ENCODE measurements around the gene NR2F2.

NR2F2 gene

GRCh38 chr15:96333131-96334016 is 2.9 kb downstream of the NR2F2 start:
- Histone ChIP-seq H3K9ac (ENCODE audit: low read depth, low read length) (peak overlapping the region; percentile 43; the same call in 1 of the 2 replicates), H3K36me3 (ENCODE audit: insufficient read depth, low read length) (no peaks in the 10 kb centered on the region), H3K4me1 (ENCODE audit: insufficient read depth, low read length) (peaks cover 13% of the 10 kb centered on the region), H3K9me3 (ENCODE audit: control insufficient read depth, insufficient read depth, low read length) (no peaks in the 10 kb centered on the region)

DNA sequence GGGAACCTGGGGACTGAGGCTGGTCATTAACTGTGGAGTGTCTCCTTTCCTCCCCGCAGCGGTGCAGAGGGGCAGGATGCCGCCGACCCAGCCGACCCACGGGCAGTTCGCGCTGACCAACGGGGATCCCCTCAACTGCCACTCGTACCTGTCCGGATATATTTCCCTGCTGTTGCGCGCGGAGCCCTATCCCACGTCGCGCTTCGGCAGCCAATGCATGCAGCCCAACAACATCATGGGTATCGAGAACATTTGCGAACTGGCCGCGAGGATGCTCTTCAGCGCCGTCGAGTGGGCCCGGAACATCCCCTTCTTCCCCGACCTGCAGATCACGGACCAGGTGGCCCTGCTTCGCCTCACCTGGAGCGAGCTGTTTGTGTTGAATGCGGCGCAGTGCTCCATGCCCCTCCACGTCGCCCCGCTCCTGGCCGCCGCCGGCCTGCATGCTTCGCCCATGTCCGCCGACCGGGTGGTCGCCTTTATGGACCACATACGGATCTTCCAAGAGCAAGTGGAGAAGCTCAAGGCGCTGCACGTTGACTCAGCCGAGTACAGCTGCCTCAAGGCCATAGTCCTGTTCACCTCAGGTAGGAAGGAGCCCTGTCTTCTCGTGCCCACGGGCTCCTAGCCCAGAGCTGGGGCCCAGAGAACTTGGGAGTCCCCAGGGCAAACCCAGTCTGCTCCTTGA is 3.7 kb downstream of the NR2F2 start:
- H3K4me1 ChIP-seq (ENCODE audit: insufficient read depth, low read length), result peaks cover 16% of the 10 kb centered on the region
- H3K9ac ChIP-seq (ENCODE audit: low read depth, low read length), result no peak overlapping the region
- H3K9me3 ChIP-seq (ENCODE audit: control insufficient read depth, insufficient read depth, low read length), result no peaks in the 10 kb centered on the region
- H3K36me3 ChIP-seq (ENCODE audit: insufficient read depth, low read length), result no peaks in the 10 kb centered on the region

DNA sequence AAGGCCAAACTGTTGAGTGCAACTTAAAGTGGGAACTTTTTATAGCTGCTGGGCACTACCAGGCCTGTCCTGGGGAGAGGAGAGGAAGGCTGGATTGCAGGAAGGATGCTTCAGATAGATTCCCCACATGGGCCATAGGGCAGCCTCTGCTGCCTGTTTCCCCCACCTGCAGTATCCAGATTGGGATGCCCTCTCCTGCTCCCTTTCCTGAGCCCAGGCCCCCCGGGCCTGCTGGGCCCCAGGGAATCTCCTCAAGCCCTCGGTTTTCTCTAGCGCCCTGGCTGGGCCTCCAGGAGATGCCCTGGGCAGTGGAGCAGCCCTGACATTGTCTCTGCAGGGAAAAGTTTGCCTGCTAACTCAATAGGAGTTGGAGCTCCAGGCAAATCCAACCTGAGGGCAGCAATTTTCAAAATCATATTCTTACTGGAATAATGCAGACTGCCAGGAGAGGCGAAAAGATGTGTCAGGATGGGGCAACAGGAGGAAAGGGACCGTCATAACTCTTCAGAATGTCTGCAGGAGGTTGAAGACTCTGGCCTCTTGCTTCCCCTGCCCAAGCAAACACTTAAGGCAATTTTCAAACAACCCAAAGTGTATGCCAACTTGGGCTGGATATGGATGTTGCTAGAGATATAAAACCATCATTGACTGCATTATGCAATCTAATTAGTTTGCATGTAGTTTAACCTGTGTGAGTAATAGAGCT is 4.4 kb downstream of the NR2F2 start:
- Histone ChIP-seq H3K9me3 (ENCODE audit: control insufficient read depth, insufficient read depth, low read length) (no peaks in the 10 kb centered on the region), H3K9ac (ENCODE audit: low read depth, low read length) (no peak overlapping the region), H3K4me1 (ENCODE audit: insufficient read depth, low read length) (peaks cover 21% of the 10 kb centered on the region), H3K36me3 (ENCODE audit: insufficient read depth, low read length) (no peaks in the 10 kb centered on the region)

DNA sequence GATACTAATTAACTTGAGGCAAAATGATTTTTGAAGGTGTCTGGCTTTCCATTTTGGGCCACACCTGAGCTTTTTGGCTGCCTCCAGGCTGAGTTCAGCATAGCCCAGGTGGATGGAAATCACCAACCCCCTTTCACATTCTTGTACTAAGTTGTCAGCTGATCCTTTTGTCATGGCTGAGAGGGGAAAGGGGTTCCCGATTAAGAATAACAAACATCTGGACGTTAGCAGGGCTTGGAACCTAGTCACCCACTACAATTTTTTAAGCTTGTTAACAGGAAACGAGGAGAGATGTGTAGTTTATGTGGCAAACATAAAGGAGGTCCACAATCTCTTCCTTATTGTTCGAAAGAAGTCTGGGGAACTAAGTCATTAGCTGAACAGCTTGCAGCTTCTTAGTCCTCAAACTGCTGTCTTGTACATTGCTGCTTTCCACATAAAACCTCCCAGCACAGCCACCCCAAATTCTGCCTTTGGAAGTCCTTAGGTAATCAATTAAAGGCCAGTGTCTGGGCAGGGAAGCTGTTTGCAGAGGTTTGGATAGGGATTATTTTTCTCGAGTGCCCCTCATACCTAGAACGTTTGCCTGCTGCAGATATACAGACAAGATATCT is 5.0 kb downstream of the NR2F2 start:
- Histone ChIP-seq H3K9me3 (ENCODE audit: control insufficient read depth, insufficient read depth, low read length) (no peaks in the 10 kb centered on the region), H3K36me3 (ENCODE audit: insufficient read depth, low read length) (no peaks in the 10 kb centered on the region), H3K4me1 (ENCODE audit: insufficient read depth, low read length) (peaks cover 21% of the 10 kb centered on the region), H3K9ac (ENCODE audit: low read depth, low read length) (no peak overlapping the region)

DNA sequence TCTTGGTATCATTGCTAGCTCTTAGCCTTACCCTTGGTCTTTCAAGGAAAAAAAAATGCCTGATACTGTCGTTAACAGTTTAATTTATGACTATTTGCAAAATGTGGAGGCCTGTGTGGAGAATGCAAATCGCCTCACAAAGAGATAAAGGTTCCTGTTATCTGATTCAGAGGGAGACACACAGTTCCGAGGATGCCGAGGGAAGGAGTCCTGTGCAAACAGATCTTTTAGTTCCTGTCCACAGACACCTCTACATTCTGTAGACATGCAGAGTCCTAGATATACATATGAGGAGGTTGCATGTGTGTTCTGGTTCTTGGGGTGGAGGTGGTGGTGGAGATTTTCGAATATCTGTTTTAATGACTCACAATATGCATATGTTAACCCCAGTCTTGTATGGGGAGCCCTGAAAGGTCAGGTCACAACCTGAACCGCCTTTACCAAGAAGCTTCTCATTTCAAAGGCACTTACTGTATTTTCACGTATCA is 5.7 kb downstream of the NR2F2 start:
- peaks cover 21% of the 10 kb centered on the region for H3K4me1 ChIP-seq (ENCODE audit: insufficient read depth, low read length)
- no peaks in the 10 kb centered on the region for H3K9me3 ChIP-seq (ENCODE audit: control insufficient read depth, insufficient read depth, low read length)
- H3K36me3 ChIP-seq (ENCODE audit: insufficient read depth, low read length), result no peaks in the 10 kb centered on the region
- H3K9ac ChIP-seq (ENCODE audit: low read depth, low read length), result no peak overlapping the region

DNA sequence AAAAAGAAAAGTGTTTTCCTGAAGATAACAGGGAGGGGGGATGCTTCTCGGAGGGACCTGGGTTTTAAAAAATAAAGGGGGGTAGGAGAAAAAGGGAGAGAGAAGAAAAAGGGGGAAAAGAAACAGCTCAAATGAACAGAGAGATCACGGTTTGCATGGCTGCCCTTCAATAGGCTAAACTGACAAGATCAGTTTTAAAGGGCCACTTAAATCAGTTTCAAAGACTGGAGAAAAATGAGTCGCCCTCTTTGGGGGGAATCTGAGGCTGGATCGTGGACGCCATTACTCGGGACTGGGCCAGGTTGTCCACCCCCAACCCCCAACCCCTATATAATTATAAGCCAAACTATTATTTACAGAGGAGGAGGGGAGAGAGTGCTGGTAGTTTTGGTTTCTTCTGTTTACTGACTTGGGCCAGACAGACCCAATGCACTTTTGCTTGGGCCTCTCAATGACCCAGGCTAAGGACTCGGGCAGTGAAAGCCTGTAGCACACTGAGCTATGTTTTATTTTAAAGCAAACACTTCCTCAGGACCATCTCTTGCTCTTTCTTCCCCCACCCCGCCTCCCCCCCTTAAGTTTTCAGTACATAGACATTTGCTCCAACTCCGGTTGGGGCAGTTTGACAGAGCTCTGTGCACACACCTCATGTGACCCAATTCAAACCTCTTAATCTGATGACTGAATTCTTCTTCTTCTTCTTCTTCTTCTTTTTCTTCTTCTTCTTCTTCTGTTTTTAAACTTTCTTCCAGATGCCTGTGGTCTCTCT is 6.3 kb downstream of the NR2F2 start:
- H3K4me1 ChIP-seq (ENCODE audit: insufficient read depth, low read length), result peaks cover 21% of the 10 kb centered on the region
- H3K9ac ChIP-seq (ENCODE audit: low read depth, low read length), result no peak overlapping the region
- no peaks in the 10 kb centered on the region for H3K9me3 ChIP-seq (ENCODE audit: control insufficient read depth, insufficient read depth, low read length)
- no peaks in the 10 kb centered on the region for H3K36me3 ChIP-seq (ENCODE audit: insufficient read depth, low read length)

- Histone ChIP-seq H3K4me1 (ENCODE audit: insufficient read depth, low read length) (peaks cover 26% of the 10 kb centered on the region), H3K9ac (ENCODE audit: low read depth, low read length) (no peak overlapping the region), H3K9me3 (ENCODE audit: control insufficient read depth, insufficient read depth, low read length) (no peaks in the 10 kb centered on the region), H3K36me3 (ENCODE audit: insufficient read depth, low read length) (no peaks in the 10 kb centered on the region)
These were observed 7.0 kb downstream of the NR2F2 start for GRCh38 chr15:96337365-96338023.

GRCh38 chr15:96338074-96338765 is 7.7 kb downstream of the NR2F2 start:
- peaks cover 28% of the 10 kb centered on the region for H3K4me1 ChIP-seq (ENCODE audit: insufficient read depth, low read length)
- H3K36me3 ChIP-seq (ENCODE audit: insufficient read depth, low read length), result no peaks in the 10 kb centered on the region
- H3K9ac ChIP-seq (ENCODE audit: low read depth, low read length), result no peak overlapping the region
- H3K9me3 ChIP-seq (ENCODE audit: control insufficient read depth, insufficient read depth, low read length), result no peaks in the 10 kb centered on the region

DNA sequence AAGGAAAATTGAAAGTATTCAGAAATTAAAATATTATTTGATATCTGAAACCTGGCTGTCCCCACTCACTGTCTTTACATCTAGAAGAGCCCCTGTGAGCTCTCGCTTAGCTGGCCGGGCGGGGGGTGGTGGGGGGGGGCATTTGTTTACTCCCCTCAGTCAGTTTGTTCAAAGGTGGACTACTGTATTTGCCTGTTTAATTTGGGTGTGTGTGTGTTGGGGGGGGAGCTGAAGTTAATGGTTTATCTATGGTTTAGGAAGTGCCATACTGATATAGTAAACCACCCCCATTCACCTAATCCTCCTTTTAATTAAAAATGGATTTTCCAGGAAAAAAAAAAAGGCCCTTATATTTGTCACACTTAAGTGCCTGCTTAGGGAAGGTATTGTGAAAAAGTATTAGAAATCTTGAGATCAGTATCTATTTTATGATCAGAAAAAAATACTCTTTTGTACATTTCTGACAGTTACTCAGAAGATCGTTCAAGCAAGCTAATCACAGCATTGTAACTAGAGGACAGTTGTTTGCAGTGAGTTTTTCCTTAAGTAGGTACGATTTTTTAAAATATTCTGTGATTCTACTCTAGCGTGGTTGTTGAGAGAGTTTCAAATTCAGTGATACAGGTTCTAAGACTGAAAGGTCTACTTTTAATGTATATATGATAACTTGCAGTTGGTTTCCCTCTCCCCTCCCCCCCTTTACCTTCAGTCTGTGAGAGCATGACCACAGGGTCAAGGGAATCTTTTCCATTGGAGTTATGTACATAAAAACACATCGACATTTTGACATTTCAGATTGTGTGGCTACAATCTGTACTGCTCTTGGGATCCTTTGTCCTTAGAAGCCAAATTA is 8.5 kb downstream of the NR2F2 start:
- Histone ChIP-seq H3K4me1 (ENCODE audit: insufficient read depth, low read length) (peaks cover 31% of the 10 kb centered on the region), H3K9ac (ENCODE audit: low read depth, low read length) (no peak overlapping the region; the same call in 1 of the 2 replicates), H3K9me3 (ENCODE audit: control insufficient read depth, insufficient read depth, low read length) (no peaks in the 10 kb centered on the region), H3K36me3 (ENCODE audit: insufficient read depth, low read length) (no peaks in the 10 kb centered on the region)

GRCh38 chr15:96339619-96340347 is 9.3 kb downstream of the NR2F2 start:
- Histone ChIP-seq H3K36me3 (ENCODE audit: insufficient read depth, low read length) (no peaks in the 10 kb centered on the region), H3K4me1 (ENCODE audit: insufficient read depth, low read length) (peaks cover 26% of the 10 kb centered on the region), H3K9me3 (ENCODE audit: control insufficient read depth, insufficient read depth, low read length) (no peaks in the 10 kb centered on the region), H3K9ac (ENCODE audit: low read depth, low read length) (peak overlapping the region; percentile 87)

- H3K9ac ChIP-seq (ENCODE audit: low read depth, low read length), result peak overlapping the region; percentile 87
- H3K9me3 ChIP-seq (ENCODE audit: control insufficient read depth, insufficient read depth, low read length), result no peaks in the 10 kb centered on the region
- no peaks in the 10 kb centered on the region for H3K36me3 ChIP-seq (ENCODE audit: insufficient read depth, low read length)
- H3K4me1 ChIP-seq (ENCODE audit: insufficient read depth, low read length), result peaks cover 23% of the 10 kb centered on the region
These were observed 9.8 kb downstream of the NR2F2 start for GRCh38 chr15:96340348-96340597.
